A673 (cell line): ENCODE results near the gene PSMB9. TPM values are rescaled to one million over a fixed set of nuclear protein-coding genes. Genes with fewer than 3 reads are reported as not detected.
"Not testable (repeated sequence)": the region's sequence is repeated elsewhere in the genome, so short reads cannot be mapped to it uniquely, and the experiment has no call there.

Experiments used
- BruUV-seq: library from RNA; stranded (reverse); fragments of 400-500 nt; replicated peaks from 2 replicates; lab custom pipeline; 2021; lab: Mats Ljungman, UMichigan
- CTCF ChIA-PET: fragments of 300-600 bp; sonication (Branson Sonifier 250); formaldehyde crosslinking; loops from one replicate; lab custom pipeline; 2022; ENCODE audit warnings: antibody characterized with exemption; lab: Charles Lee
- POLR2A ChIA-PET: fragments of 300-600 bp; sonication (Branson Sonifier 250); formaldehyde crosslinking; loops from one replicate; lab custom pipeline; 2022; ENCODE audit warnings: antibody characterized with exemption; ENCODE audit not compliant: low non-redundant PET; lab: Charles Lee
- DNase-seq: peaks from one replicate; pipeline ENCODE4 v3.0.0-alpha.2; 2015; ENCODE audit warnings: low spot score
- H3K27ac ChIP-seq: fragments of 200-600 bp; sonication (generic); 2 replicates; pipeline ENCODE4 v1.5.1; 2016; ENCODE audit warnings: mixed run types, low read depth, mild to moderate bottlenecking, mixed read lengths, antibody characterized with exemption, low read length; ENCODE audit not compliant: poor library complexity, severe bottlenecking
- H3K27me3 ChIP-seq: fragments of 200-600 bp; sonication (generic); replicated peaks from 2 replicates; pipeline ENCODE4 v1.6.1; 2017; ENCODE audit warnings: mixed run types, low read depth, mild to moderate bottlenecking, mixed read lengths, antibody characterized with exemption, low read length; ENCODE audit not compliant: insufficient read depth, poor library complexity
- H3K36me3 ChIP-seq: fragments of 200-600 bp; sonication (generic); 2 replicates; pipeline ENCODE4 v1.6.1; 2016; ENCODE audit warnings: mixed run types, mild to moderate bottlenecking, mixed read lengths, antibody characterized with exemption, low read length; ENCODE audit not compliant: insufficient read depth, poor library complexity, severe bottlenecking
- H3K4me1 ChIP-seq: fragments of 200-600 bp; sonication (generic); 2 replicates; pipeline ENCODE4 v1.6.1; 2017; ENCODE audit warnings: mixed run types, mild to moderate bottlenecking, mixed read lengths, antibody characterized with exemption, low read length; ENCODE audit not compliant: insufficient read depth, poor library complexity, severe bottlenecking
- H3K4me3 ChIP-seq: fragments of 200-600 bp; sonication (generic); 2 replicates; pipeline ENCODE4 v1.5.1; 2016; ENCODE audit warnings: low read depth, mixed run types, mild to moderate bottlenecking, mixed read lengths, low read length; ENCODE audit not compliant: poor library complexity, severe bottlenecking
- H3K9me3 ChIP-seq: fragments of 200-600 bp; sonication (generic); 2 replicates; pipeline ENCODE4 v1.6.1; 2016; ENCODE audit warnings: mixed run types, low read depth, mild to moderate bottlenecking, mixed read lengths, antibody characterized with exemption, low read length; ENCODE audit not compliant: poor library complexity, severe bottlenecking
- EZH2 ChIP-seq: fragments of 200-600 bp; sonication (generic); IDR thresholded peaks from 2 replicates; pipeline ENCODE4 v1.6.1; 2017; ENCODE audit warnings: borderline replicate concordance, low read depth, mild to moderate bottlenecking, mixed read lengths, antibody characterized with exemption, low read length; ENCODE audit not compliant: poor library complexity, severe bottlenecking
- intact Hi-C: fragments of 100-400 bp; cut with micrococcal nuclease; formaldehyde crosslinking; loops from one replicate; pipeline ENCODE4 v1.10.0; 2022; ENCODE audit not compliant: unreplicated experiment
- total RNA-seq: library from RNA; stranded (reverse); gene quantifications from 2 replicates; pipeline ENCODE4 v1.2.3, GENCODE V29; 2021
- TF ChIP-seq, protein P1 (sequence below): fragments of 300-800, 200-600 bp; sonication (generic); conservative IDR thresholded peaks from 2 replicates; pipeline ENCODE4 v1.5.1; 2017; ENCODE audit warnings: low read depth, mild to moderate bottlenecking, antibody characterized with exemption, low read length, moderate library complexity, mixed read lengths

PSMB9 gene
- total RNA-seq, 1 experiment from 2014 or later = 6.8 TPM

DNA sequence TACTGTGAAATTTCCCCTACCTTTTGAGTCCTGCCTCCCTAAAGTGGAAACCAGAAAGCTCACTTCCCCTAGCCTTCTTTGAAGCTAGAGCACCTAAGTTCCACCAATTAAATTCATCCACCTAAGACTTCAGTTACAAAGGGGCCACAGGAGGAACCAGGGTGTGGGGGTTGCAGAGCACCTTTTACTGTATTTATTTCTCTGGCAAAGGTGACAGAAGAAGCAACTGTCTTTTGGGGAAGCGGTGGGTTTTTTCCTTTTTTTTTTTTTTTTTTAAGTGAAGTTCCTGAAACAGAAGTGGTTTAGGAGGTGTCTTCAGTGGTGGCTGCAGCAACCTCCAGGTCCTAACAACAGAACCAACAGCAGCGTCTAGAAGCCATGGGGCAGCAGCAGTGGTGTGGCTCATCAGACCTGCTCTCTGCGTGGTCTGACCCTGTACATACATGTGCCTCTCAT is 13.1 kb downstream of the PSMB9 start:
- ChIA-PET CTCF (interaction anchor here (0.7 to 3.4 kb wide), 5 partner anchors 8 to 452 kb away, joined by 4 to 48 read pairs (median 7); partner anchors contain the start of gene TAP2), POLR2A (no interaction called here)
- BruUV-seq = no TSS peak
- Histone ChIP-seq H3K4me1 (no peaks in the 10 kb centered on the region), H3K27me3 (peaks cover 50% of the 10 kb centered on the region), H3K9me3 (no peaks in the 10 kb centered on the region), H3K4me3 (no peak overlapping the region), H3K27ac (no peak overlapping the region), H3K36me3 (no peaks in the 10 kb centered on the region)
- intact Hi-C loops = loop anchor here (5.0 to 10.0 kb wide), 2 partner anchors 40 to 452 kb away; no protein-coding TSS in a partner anchor
- no peak for DNase-seq
- TF ChIP-seq, protein P1, sequence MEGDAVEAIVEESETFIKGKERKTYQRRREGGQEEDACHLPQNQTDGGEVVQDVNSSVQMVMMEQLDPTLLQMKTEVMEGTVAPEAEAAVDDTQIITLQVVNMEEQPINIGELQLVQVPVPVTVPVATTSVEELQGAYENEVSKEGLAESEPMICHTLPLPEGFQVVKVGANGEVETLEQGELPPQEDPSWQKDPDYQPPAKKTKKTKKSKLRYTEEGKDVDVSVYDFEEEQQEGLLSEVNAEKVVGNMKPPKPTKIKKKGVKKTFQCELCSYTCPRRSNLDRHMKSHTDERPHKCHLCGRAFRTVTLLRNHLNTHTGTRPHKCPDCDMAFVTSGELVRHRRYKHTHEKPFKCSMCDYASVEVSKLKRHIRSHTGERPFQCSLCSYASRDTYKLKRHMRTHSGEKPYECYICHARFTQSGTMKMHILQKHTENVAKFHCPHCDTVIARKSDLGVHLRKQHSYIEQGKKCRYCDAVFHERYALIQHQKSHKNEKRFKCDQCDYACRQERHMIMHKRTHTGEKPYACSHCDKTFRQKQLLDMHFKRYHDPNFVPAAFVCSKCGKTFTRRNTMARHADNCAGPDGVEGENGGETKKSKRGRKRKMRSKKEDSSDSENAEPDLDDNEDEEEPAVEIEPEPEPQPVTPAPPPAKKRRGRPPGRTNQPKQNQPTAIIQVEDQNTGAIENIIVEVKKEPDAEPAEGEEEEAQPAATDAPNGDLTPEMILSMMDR = no peak
- TF ChIP-seq EZH2 = no peak

GRCh38 chr6:32867554-32868256 is 13.7 kb downstream of the PSMB9 start:
- no peaks in the 10 kb centered on the region for H3K9me3 ChIP-seq
- no peaks in the 10 kb centered on the region for H3K36me3 ChIP-seq
- no peak for DNase-seq
- TF ChIP-seq, protein P1 = no peak
- TF ChIP-seq EZH2 = no peak
- H3K27ac ChIP-seq = no peak overlapping the region
- no TSS peak for BruUV-seq
- peaks cover 50% of the 10 kb centered on the region for H3K27me3 ChIP-seq
- H3K4me3 ChIP-seq = no peak overlapping the region
- H3K4me1 ChIP-seq = no peaks in the 10 kb centered on the region
- ChIA-PET CTCF (interaction anchor here (0.6 to 3.4 kb wide), 11 partner anchors 9 to 453 kb away, joined by 3 to 48 read pairs (median 7); partner anchors contain the start of genes PSMB9 and TAP2), POLR2A (interaction anchor here (1.0 kb wide), 1 partner anchor 110 kb away, joined by 4 read pairs; no protein-coding TSS in a partner anchor)
- intact Hi-C loops = loop anchor here (1.0 to 10.0 kb wide), 3 partner anchors 29 to 453 kb away; partner anchors contain the start of gene TAP2

DNA sequence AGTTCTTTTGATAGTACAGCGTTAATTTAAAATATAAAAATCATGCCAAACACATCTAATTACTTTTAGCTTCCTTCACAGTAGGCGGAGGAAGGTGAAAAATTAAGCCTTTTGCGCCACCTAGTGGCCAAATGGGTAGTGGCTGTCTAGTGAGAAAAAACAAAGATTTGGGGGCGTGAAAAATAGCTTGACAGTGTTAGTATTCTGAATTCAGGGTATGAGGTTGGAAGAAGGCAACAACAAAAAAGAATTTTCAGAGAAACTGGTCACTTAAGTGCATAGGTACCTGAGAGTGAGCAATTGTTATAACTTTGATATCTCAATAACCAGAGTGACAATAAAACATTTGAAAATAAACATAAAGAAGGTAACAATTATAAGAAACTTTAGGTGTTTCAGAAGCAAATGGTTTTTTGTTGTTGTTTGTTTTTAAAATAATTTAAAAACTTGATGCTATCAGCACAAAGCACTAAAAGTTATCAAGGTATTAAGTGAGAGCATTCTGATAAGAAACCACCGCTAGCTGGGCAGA is 14.3 kb downstream of the PSMB9 start:
- DNase-seq = peak; percentile 84
- ChIA-PET POLR2A (interaction anchor here (1.0 kb wide), 1 partner anchor 110 kb away, joined by 4 read pairs; no protein-coding TSS in a partner anchor), CTCF (interaction anchor here (0.6 to 3.4 kb wide), 13 partner anchors 10 to 453 kb away, joined by 3 to 48 read pairs (median 6); partner anchors contain the start of genes HLA-DMB, PSMB9 and TAP2)

DNA sequence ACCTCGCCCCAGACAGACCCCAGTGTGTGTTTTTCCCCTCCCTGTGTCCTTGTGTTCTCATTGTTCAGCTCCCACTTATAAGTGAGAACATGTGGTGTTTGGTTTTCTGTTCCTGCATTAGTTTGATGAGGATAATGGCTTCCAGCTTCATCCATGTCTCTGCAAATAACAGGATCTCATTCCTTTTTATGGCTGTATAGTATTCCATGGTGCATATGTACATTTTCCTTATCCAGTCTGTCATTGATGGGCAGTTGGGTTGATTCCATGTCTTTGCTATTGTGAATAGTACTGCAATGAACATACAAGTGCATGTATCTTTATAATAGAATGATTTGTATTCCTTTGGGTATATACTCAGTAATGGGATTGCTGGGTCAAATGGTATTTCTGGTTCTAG is 20.0 kb downstream of the PSMB9 start:
- H3K9me3 ChIP-seq, BruUV-seq, intact Hi-C loops, H3K27ac ChIP-seq, H3K4me1 ChIP-seq, H3K36me3 ChIP-seq, POLR2A ChIA-PET, DNase-seq, H3K4me3 ChIP-seq: not testable (repeated sequence)
- peaks cover 57% of the 10 kb centered on the region for H3K27me3 ChIP-seq
- CTCF ChIA-PET = interaction anchor here (1.9 kb wide), 1 partner anchor 12 kb away, joined by 4 read pairs; no protein-coding TSS in a partner anchor

More for the DNA sequence above, 14.3 kb downstream of the PSMB9 start:
- no peaks in the 10 kb centered on the region for H3K36me3 ChIP-seq
- H3K27me3 ChIP-seq = peaks cover 50% of the 10 kb centered on the region
- no peak for TF ChIP-seq EZH2
- TF ChIP-seq, protein P1 = peak; percentile 91
- no peaks in the 10 kb centered on the region for H3K9me3 ChIP-seq
- no peak overlapping the region for H3K4me3 ChIP-seq
- H3K27ac ChIP-seq = no peak overlapping the region
- no TSS peak for BruUV-seq
- no peaks in the 10 kb centered on the region for H3K4me1 ChIP-seq
- intact Hi-C loops = loop anchor here (1.0 to 10.0 kb wide), 3 partner anchors 30 to 454 kb away; partner anchors contain the start of gene TAP2
